SK-N-SH (cell line): ENCODE measurements around the gene NOP16.

Experiments
- ELF1 ChIP-seq: IDR thresholded peaks from 2 replicates; pipeline ENCODE4 v1.4.0; 2012
- EP300 ChIP-seq, 2 experiments: IDR thresholded peaks; 2 replicates each; pipeline versions ENCODE4 v1.4.0 to v1.6.1; 2012; ENCODE audit warnings: borderline replicate concordance in 1 of 2, low read depth in 1 of 2, low read length in 1 of 2
- FOXJ3 ChIP-seq: sonication (generic); formaldehyde crosslinking; IDR thresholded peaks from 2 replicates; pipeline ENCODE4 v1.5.1; 2020; ENCODE audit warnings: mild to moderate bottlenecking, missing genetic modification reagents
- MAX ChIP-seq: IDR thresholded peaks from 2 replicates; pipeline ENCODE4 v1.4.0; 2012; ENCODE audit warnings: low read depth
- POLR2AphosphoS5 ChIP-seq: IDR thresholded peaks from 2 replicates; pipeline ENCODE4 v1.6.1; 2012; ENCODE audit warnings: low read depth, low read length
- RAD21 ChIP-seq: IDR thresholded peaks from 2 replicates; pipeline ENCODE4 v1.6.1; 2012; ENCODE audit warnings: mild to moderate bottlenecking, low read length
- RCOR1 ChIP-seq: fragments of 150-350 bp; IDR thresholded peaks from 2 replicates; pipeline ENCODE4 v1.6.1; 2017; ENCODE audit warnings: antibody characterized with exemption, low read length
- REST ChIP-seq: IDR thresholded peaks from 2 replicates; pipeline ENCODE4 v1.6.1; 2012; ENCODE audit warnings: mild to moderate bottlenecking, low read depth, low read length, moderate library complexity
- RFX5 ChIP-seq: IDR thresholded peaks from 2 replicates; pipeline ENCODE4 v1.6.1; 2012; ENCODE audit warnings: mild to moderate bottlenecking, improper control_type of control experiment, low read length
- SIN3A ChIP-seq: IDR thresholded peaks from 2 replicates; pipeline ENCODE4 v1.6.1; 2012; ENCODE audit warnings: low read depth, mild to moderate bottlenecking, low read length, moderate library complexity, borderline replicate concordance
- SMC3 ChIP-seq: IDR thresholded peaks from 2 replicates; pipeline ENCODE4 v1.6.1; 2012; ENCODE audit warnings: low read depth, low read length, improper control_type of control experiment
- USF2 ChIP-seq: fragments of 150-350 bp; IDR thresholded peaks from 2 replicates; pipeline ENCODE4 v1.6.1; 2017; ENCODE audit warnings: antibody characterized with exemption, low read length, low read depth, borderline replicate concordance
- YY1 ChIP-seq: IDR thresholded peaks from 2 replicates; pipeline ENCODE4 v1.4.0; 2012; ENCODE audit warnings: low read depth, mild to moderate bottlenecking
- TF ChIP-seq, protein P1 (sequence below): fragments of 200-600 bp; sonication (generic); IDR thresholded peaks from 2 replicates; pipeline ENCODE4 v1.6.1; 2017; ENCODE audit warnings: antibody characterized with exemption, mild to moderate bottlenecking, moderate library complexity

DNA sequence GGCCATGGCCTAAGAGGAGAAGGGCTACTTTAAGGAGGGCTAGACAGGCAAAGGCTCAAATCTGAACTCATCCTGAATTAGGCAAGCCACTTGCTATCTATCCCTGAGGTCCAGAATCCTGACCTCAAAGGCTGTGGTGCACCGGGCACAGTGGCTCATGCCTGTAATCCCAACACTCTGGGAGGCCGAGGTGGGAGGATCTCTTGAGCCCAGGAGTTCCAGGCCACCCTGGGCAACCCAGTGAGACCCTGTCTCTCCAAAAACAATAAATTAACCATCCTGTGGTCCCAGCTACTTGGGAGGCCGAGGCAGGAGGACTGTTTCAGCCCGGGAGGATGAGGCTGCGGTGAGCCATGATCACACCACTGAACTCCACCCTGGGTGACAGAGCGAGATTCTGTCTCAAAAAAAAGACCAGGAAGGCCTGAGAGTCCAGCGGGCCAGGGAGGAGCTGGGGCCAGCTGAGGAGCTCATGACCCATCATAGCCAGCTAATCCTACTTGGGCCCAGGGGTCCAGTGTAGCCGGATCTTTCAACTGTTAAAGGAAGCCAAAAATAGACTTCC lies 4.0 kb downstream of the NOP16 start:
- TF ChIP-seq YY1 (no peak), EP300 (IDR thresholded peaks at IDR 0.05; ENCODE audit: borderline replicate concordance in 1 of 2, low read depth in 1 of 2, low read length in 1 of 2) (no peak), REST (no peak), ELF1 (no peak), SMC3 (no peak), RFX5 (no peak), RAD21 (no peak), FOXJ3 (CRISPR knock-in tag) (no peak), USF2 (no peak), SIN3A (no peak), MAX (no peak), POLR2AphosphoS5 (no peak), RCOR1 (no peak)
- TF ChIP-seq, protein P1, sequence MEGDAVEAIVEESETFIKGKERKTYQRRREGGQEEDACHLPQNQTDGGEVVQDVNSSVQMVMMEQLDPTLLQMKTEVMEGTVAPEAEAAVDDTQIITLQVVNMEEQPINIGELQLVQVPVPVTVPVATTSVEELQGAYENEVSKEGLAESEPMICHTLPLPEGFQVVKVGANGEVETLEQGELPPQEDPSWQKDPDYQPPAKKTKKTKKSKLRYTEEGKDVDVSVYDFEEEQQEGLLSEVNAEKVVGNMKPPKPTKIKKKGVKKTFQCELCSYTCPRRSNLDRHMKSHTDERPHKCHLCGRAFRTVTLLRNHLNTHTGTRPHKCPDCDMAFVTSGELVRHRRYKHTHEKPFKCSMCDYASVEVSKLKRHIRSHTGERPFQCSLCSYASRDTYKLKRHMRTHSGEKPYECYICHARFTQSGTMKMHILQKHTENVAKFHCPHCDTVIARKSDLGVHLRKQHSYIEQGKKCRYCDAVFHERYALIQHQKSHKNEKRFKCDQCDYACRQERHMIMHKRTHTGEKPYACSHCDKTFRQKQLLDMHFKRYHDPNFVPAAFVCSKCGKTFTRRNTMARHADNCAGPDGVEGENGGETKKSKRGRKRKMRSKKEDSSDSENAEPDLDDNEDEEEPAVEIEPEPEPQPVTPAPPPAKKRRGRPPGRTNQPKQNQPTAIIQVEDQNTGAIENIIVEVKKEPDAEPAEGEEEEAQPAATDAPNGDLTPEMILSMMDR: no peak
